ENCODE data around the gene MYH3.
"Not testable (repeated sequence)": the region's sequence is repeated elsewhere in the genome, so short reads cannot be mapped to it uniquely, and the experiment has no call there.

Gene MYH3

DNA sequence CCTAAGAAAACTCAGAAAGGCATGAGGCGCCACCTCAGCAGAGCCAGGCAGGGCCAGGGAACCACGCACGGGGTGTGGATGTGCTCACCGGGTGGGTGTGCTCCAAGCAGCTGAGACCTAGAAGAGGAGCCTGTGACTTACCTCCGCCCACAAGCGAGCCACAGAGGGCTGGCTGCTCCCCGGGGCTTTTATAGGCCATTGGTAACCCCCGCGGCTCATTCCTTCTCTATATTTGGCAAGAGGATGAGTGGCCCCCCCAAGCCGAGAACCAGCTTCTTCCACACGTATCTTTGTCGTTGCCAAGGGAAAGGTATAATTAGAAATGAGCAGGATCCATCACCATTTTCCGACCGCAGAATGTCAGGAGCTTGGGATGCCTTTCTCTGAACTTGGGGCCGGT lies at the start of gene MYH3:
Gene MYH3, minus strand, starts transcription at position 162 of the 400 bp plus-strand sequence. CDS start 2,245 bp downstream, outside the sequence.
- DNase-seq: no peak

DNA sequence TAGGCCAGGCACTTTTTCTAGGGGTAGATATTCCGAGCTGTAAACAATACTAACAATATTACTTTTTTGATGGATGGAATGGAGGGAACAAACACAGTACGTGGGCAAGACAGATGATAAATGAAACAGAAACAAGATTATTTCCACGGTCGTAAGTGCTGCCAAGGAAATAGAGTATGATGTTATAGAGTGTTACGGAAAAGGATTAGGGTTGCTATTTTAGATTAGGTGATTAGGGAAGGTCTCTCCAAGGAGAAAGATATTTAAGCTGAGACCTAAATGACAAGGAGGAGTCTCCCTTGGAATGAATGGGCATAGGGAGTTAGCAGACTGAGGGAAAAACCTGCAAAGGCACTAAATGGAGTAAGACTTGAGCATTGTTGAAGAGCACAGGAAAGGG lies 48.6 kb upstream of the MYH3 start:
- DNase-seq: no peak

DNA sequence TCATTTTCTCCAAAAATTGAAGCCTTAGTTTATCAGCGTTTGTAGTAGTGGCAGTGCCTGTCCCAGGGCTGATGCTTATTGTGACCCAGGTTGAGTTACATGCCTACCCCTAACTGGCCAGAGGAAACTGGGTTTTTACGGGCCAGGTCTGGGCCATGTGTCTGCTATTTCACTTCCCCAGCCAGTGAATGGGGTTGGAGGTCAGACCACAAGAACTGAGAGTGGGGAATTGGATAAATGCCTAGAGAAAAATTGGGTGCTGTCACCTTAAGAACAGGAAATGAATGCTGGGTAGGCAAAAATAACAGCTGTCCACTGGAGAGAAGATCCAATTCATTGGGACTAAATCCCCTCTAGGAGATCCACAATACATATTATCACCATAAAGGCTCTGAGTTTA lies 45.5 kb upstream of the MYH3 start:
- DNase-seq: no peak

DNA sequence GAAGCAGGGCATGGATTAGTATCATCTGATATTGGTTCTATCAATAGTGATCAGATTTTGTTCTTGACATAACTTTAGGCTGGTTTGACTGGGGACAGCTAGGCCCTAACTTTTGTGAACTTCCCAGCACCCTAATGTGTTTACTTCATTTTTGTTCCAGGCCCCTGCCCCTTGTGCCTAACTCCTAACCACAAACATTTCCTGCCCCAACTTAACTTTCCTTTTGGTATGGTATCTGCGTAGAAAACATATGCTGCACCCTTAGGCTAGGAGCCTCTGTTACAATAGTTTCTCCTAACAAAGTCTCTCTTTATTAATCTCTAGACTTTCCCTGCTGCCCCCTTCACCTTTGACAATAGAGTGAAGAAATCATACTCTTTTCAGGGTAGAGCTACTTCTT lies 42.7 kb upstream of the MYH3 start:
- DNase-seq: no peak

DNA sequence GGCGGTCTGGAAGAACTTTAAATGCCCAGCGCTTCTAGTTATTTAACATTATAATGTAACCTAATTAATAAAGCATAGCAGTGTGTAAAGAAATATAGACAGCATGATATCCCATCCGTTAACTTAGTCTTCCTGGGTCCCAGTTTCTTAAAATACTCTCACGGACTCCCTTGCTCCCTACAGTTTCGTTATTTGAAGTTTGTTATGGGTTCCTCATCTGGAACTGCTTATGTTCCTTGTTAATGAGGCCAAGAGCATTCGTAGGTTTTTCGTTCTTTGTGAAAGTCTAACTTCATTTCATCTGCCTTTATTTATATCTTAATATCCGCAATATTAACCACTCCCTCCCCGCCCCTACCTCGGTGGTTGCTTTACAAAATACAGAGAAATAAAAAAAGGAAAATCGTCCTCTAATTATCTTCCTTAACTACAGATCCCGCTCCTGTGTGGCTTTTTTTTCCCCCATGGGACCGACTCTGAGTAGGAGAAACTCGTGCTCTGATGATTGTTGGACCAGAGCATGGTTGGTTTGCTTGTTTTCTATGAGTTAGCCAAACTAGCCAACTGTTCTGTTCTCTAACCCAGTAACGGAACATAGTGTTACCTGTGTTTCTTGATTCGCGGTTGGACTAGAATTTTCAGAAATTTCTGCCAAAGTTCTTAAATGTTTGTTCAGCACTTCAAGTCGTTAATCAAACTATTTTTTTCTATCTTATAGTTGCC lies 41.1 kb upstream of the MYH3 start:
- no peak for DNase-seq

DNA sequence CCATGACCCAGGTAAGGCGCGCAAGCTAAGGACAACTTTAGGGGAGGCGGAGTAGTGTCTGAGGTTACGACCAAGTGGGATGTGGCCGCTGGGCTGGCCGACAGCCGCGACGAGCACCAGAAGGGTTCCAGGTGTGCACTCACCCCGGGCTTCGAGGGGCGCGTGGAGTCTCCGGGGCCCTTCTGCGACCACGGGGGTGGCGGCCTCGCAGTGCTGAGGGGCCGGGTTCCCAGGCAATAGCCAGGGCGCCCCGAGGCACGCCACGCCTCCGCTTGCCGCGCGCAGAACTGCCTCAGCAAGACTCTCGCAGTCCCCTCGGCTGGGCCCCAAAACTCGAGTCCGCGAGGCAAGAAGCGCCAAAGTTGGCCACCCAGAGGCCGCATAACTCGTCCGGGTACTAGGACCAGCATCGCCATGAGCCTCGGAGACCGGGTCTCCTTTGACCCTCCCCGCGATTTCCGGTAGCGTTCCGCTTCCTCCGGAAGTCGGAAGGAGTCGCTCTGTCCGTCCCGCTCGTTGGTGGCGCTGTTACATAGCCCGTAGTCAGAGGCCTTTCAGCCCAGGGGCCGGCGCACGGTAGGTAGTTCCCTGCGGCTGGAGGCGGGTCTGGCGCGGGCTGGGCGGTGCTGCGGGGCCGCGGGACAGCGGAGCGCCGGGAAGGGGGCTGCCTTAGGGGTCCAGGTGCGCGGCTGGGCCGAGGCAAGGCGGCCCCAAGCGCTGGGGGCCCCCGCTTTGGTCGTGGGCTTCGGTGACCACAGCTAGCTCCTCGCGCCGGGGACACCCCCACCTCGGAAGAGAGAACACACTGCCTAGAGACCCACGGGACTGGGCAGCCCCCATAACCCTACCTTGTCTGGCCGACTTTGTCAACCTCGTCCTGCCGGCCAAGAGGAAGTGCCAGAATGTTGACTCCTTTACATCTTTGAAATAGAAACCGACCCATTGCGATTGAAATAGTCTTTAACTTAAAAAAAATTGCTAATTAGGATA lies 40.3 kb upstream of the MYH3 start, which contains the start of the genes ADPRM and SCO1:
Gene ADPRM, plus strand, starts transcription at position 503 of the 990 bp plus-strand sequence. CDS start 7,333 bp downstream, outside the sequence.
Gene SCO1, minus strand, starts transcription at position 442 of the 990 bp plus-strand sequence. Its CDS starts 26 bp downstream, at position 416.
- peak; percentile 95 for DNase-seq

DNA sequence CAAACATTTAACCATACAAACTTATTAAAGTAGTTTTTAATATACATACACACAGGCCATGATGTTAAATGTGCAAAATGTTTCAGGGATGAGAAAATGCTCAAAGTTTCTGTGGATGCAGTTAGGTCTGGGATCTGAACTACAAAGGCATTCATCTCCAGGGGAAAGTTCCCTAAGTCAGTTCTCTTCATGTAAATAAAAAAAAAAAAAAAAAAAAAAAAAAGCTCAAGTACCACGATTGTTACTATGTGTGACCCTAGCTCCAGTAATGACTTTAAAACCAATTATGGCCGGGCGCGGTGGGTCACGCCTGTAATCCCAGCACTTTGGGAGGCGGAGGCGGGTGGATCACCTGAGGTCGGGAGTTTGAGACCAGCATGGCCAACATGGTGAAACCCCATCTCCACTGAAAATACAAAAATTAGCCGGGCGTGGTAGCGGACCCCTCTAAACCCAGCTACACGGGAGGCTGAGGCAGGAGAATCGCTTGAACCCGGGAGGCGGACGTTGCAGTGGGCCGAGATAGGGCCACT lies 38.8 kb upstream of the MYH3 start:
- not testable (repeated sequence) for DNase-seq

DNA sequence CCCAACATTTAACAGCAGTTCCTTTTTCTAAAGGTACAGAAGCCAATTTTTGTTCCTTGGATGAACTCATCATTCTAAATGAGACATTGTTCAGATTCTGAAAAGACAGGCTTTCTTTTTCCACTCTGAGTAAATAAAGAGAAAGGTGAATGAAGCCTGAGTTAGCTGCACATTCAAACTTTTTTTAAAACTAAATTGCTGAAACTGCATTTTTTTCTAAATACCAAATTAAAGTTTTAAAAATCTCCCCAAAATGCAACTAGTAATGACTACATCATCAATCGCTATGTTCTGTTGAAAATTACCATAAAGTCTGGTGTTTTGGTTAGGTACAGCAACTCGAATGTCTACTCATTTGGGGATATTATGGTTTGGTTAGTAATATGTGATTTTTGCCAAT lies 30.4 kb upstream of the MYH3 start:
- no peak for DNase-seq

DNA sequence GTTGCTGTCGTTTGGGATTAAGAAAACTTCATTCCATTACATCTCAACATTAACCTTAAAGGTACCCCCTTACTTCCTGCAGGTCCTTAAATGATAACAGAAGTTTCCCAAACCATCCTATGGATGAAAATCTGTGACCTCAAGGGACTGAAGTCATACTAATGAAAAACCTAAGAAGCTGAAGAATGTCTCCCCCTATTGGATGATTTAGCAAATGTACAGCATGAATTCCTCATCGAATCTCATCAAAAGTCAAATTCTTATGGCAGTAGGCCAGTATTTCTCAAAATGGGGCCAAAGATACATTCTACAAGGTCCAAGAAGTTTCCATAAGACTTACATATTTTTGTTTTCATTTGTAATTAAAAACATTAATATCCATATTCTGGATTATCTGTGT lies 26.7 kb upstream of the MYH3 start:
- no peak for DNase-seq

DNA sequence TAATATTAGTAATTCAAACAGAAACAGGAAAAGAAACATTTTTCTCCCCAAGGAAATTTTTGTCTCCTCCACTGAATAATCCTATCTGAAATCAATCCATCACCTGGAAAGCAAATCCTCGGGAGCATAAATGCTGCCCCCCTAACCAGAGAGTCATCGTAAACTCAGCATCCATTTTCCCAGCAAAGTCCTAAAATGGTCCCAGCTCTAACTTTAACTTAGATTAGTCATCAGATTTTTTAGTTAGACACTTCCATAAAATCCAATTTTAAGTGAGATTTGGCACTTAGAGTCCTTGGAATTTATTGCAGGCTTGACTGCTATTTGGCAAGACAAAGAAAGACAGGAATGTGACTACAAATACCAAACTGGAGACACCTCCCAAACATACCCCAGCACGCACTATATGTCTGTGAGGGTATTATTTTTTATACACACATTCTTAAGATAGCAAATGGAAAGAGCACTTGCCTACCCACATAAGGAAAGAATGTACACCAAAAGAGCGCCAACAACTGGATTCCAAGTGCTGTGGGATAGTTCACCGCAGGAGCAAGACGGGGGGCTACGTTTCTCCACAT lies 24.8 kb upstream of the MYH3 start:
- no peak for DNase-seq

DNA sequence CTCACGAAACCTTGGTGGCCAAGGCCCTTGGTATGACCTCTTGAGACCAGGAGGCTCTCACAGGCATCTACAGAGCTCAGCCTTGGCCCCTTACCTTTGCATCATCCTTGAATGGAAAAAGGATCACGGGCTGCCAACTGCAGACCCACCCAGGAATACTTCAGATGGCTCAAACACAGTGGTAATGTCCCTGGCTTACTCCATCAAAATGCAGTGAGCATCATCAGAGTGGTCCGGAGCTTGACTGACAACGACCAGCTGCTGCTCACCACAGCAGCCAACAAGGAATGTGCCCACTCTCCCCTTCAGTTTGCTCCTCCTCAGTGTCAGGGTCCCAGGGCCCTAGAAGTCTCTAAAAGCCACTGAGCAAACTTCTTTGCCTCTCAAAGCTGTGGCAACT lies 17.6 kb upstream of the MYH3 start:
- no peak for DNase-seq

DNA sequence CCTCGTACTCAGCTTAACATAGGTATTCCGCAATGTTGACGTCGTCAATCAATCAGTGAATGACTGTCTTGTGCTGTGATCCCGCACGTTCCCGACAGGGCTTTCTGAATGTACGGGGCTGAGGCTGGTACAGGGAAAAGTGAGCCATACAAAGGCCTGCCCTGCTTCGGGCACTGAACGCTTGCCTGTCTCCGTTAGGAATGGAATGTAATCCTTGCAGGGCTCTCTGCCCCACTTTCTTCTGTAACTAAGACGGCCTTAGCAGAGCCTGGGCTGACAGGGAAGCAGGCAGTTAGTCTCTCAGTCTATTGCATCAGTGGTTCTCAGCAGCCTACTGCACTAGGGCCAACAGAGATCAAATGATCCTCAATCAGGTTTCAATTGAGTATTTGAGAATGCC lies 16.2 kb upstream of the MYH3 start:
- no peak for DNase-seq

DNA sequence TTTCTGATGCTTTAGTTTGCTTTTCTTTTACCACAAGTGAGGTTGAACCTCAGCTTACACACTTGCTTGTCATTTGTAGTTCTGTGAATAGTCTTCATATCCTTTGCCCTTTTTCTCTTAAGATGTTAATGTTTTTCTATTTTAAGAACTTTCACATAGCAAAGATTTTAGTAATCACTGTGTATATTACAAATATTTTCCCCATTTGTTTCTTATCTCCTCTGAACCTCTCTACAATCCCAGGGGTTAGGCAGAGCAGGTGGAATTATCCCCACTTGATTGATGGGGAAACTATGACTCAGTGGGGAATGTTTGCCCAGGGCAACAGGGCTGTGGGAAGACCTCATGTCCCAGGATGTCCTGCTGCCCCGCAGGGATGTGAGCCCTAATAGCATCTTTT lies 11.7 kb upstream of the MYH3 start:
- no peak for DNase-seq

DNA sequence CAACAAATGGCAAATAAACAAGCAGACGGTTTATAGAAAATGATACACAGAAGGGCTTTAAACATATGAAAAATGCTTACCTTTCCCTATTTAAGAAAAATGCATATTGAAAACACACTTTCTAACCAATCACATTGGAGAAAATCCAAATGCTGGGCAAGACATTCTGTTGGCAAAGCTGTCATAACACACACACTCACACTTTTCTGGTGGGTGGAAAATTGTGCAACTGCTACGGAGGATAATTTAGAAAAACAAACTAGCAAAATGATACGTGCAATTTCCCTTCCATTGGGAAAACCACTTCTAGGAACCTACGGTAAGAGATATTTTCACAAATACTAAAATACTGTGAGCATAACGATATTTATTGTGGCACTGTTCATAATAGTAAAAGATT lies 9.8 kb upstream of the MYH3 start:
- no peak for DNase-seq

DNA sequence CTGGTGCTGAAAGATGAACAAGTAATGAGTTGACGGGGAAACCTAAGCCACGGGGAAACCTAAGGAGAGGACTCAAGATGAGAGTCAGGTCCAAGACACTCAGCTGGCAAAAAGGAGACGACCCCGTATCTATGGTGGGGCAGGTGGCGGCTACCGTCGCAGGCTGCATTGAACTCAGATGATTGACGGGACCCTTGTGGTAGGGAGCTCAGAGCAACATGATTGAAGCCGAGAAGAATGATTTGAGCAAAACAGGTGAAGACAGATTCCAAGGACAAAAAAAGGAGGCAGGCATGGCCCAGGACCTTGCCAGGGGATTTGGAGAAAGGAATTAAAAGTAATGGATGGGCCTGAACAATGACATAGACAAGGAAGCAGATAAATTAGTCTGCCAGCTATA lies 7.5 kb upstream of the MYH3 start:
- no peak for DNase-seq

DNA sequence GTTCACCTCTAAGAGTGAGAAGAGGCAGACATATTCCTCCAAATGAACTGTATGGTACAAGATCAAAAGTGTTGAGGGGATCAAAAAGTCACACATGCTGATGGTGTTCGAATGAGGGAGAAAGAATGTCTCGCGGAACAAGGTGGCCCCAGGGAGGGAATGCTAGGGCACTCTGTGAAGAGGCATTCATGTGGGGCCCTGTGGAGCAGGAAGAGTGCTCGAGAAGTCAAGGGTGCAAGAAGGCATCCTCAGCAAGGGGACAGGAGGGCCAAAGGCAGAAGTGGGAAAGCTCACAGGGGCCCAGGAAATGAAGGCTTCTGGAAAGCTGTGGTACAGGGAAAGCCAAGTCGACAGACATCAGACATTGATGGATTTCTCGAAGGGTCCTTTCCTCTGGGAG lies 6.1 kb upstream of the MYH3 start:
- DNase-seq: no peak

DNA sequence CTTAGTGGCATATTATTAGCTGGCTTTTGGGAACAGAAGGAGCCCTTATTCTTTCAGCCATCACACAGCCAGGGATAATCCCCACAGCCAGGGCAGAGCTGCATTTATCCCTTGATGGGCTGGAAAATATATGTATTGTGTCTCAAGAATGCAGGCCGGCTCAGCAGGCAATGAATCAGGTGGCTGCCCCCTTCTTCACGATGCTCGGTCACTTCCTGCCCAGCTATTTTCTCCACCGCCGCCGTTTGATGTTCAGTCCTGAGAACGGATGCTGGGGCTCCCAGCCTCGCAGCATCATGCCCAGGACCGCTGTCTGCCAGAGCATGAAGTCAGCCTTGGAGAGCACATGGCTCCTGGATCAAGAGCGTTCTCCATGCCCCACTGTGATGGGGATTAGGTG lies 4.3 kb upstream of the MYH3 start:
- DNase-seq: no peak

DNA sequence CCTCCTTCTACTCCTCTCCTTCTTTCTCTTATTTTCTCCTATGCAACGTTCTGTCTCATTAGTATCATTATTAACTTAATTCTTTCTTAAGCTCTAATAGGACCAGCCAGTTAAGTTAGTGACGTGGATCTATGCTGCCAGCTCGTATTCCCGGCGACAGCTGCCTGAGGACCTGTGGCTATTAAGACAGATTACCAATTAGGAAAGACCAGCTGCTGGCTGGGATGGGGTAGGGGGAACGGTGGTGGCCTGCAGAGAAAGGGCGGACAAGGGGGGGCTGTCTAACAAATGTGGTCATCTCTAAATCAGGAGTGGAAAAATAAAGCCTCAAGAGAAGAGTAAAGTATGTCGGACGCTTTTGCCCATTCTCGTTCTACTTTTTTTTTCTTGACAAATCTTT lies 770 bp upstream of the MYH3 start:
- DNase-seq: no peak

DNA sequence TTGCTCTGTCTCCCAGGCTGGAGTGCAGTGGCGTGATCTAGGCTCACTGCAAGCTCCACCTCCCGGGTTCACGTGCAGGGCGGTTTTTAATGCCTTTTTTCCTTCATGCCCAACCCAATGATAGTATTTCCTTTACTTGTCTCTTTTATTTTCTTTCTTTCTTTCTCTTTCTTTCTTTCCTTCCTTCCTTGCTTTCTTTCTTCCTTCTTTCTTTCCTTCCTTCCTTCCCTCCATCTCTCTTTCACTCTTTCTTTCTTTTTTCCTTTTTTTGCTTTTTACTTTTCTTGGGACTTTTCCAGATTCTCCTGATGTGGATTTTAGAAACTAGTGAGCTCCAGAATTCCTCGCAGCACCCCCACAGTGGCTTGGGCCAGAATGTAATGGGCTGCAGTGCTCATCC lies 3.1 kb downstream of the MYH3 start:
- DNase-seq: no peak

DNA sequence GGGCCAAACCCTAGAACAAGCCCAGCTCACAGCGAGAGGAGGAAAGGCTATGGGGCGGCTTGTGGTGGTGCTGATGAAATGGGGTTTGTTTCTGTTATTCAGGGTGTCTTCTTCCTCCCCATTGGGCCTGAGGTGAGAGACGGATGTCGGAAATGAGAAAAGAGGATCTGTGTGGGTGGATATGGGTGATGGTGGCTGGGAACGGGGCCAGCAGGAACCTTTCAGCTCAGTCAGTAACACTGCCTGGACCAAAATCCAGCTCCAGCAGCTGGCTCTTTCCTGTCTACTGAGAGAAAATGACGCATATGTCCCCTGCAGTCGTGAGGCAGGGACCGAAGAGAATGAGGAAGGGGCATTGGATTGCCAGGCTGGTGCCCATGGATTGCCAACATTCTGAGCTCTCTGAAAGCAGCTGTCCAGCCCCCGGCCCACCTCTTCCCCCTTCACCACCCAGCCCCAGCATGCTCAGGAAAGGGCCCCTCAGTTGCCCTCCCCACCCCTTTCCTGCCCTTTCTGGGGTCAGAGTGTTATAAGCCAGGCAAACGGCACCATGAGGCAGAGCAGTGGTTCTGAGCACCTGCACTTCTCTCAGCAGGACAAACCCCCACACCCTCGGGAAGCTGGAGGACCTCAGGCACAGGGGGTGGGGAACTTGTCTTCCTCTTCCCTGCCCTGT lies 4.0 kb downstream of the MYH3 start:
- no peak for DNase-seq

DNA sequence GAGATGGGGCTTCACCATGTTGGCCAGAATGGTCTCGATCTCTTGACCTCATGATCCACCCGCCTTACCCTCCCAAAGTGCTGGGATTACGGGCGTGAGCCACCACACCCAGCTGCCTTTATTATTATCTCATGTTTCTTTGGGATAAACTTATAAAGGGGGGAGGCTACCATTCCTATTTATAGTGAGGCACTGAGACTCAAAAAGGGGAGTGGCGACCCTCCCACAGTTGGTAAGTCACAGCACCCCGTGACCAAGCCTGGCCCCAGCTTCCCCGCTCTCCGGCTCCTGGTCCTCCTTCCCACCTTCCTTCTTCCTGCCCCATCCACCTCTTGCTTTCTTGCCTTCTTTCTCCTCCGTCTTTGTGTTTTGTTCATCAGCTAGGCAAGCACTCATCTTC lies 5.2 kb downstream of the MYH3 start:
- no peak for DNase-seq

DNA sequence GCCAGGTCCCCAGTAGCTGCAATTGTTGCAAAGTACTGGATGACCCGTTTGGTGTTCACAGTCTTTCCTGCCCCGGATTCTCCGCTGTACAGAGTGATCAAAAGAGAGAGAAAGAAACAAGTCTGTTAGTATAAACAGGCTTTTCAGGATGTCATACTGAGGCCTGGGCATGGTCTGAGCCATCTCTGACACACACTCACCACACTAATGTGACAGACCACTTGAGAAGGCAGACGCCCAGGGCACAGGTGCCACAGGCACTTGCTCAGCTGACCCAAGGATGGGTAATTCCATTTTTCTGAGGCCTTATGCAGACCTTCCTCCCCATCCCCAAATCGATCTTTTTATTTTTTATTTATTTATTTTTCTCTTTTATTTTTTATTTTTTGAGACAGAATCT lies 7.5 kb downstream of the MYH3 start:
- DNase-seq: no peak

DNA sequence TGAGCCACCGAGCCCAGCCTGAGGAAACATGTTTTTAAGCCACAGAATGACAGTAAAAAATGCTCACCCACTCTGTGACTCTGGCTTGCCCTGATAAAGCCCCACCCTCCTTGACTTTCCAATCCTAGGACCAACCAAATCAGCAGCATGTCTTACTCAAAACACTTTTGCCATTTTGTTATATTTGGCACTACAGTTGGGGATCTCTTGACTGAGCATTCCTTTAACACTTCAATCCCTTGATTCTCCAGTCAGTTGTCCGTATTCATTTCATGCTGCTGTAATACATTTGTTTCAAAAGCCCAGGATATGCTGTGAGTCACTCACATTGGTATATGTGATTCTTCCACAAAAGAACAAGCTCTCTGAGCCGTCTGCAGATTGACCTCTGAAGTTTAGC lies 8.2 kb downstream of the MYH3 start:
- no peak for DNase-seq

All from NCI-H748 treated with DMSO at 0.1 percent for 48 hours (cell line).